Activated naive CD4-positive, alpha-beta T cell treated with anti-CD3 and anti-CD28 coated beads, Interleukin-2, amount 50 U/mL, for 24 hours (primary cell): Measurements from ENCODE around the gene CDC14B.
"Not testable (repeated sequence)": the region's sequence is repeated elsewhere in the genome, so short reads cannot be mapped to it uniquely, and the experiment has no call there.

Experiments
- H3K27ac Mint-ChIP-seq: one replicate; pipeline ENCODE4 v1.8.0; 2021; ENCODE audit warnings: mild to moderate bottlenecking, mixed read lengths
- H3K27me3 Mint-ChIP-seq: one replicate; pipeline ENCODE4 v1.8.0; 2021; ENCODE audit warnings: mixed read lengths
- H3K36me3 Mint-ChIP-seq: one replicate; pipeline ENCODE4 v1.8.0; 2021; ENCODE audit warnings: mixed read lengths
- H3K4me1 Mint-ChIP-seq: one replicate; pipeline ENCODE4 v1.8.0; 2021; ENCODE audit warnings: mixed read lengths
- H3K4me3 Mint-ChIP-seq: one replicate; pipeline ENCODE4 v1.8.0; 2021; ENCODE audit warnings: mild to moderate bottlenecking, mixed read lengths
- H3K9me3 Mint-ChIP-seq: one replicate; pipeline ENCODE4 v1.8.0; 2021; ENCODE audit warnings: mixed read lengths

The CDC14B gene

GRCh38 chr9:96509848-96510247 is 109.8 kb downstream of the CDC14B start:
- Mint-ChIP-seq H3K27ac (peak overlapping the region; percentile 65), H3K27me3 (no peaks in the 10 kb centered on the region), H3K9me3 (no peaks in the 10 kb centered on the region), H3K4me3 (no peak overlapping the region), H3K4me1 (peaks cover 7% of the 10 kb centered on the region), H3K36me3 (peaks cover 3% of the 10 kb centered on the region)

GRCh38 chr9:96509026-96509425 is 110.6 kb downstream of the CDC14B start:
- H3K4me1 Mint-ChIP-seq = peaks cover 7% of the 10 kb centered on the region
- peaks cover 5% of the 10 kb centered on the region for H3K36me3 Mint-ChIP-seq
- H3K27me3 Mint-ChIP-seq = peaks cover 1% of the 10 kb centered on the region
- H3K4me3 Mint-ChIP-seq = no peak overlapping the region
- H3K27ac Mint-ChIP-seq = no peak overlapping the region
- H3K9me3 Mint-ChIP-seq = no peaks in the 10 kb centered on the region

GRCh38 chr9:96508227-96508940 is 111.3 kb downstream of the CDC14B start:
- Mint-ChIP-seq H3K4me3 (no peak overlapping the region), H3K4me1 (peaks cover 7% of the 10 kb centered on the region), H3K27ac (no peak overlapping the region), H3K27me3 (peaks cover 1% of the 10 kb centered on the region), H3K36me3 (peaks cover 10% of the 10 kb centered on the region), H3K9me3 (no peaks in the 10 kb centered on the region)

- H3K4me3 Mint-ChIP-seq = no peak overlapping the region
- peaks cover 1% of the 10 kb centered on the region for H3K27me3 Mint-ChIP-seq
- peaks cover 7% of the 10 kb centered on the region for H3K4me1 Mint-ChIP-seq
- no peak overlapping the region for H3K27ac Mint-ChIP-seq
- no peaks in the 10 kb centered on the region for H3K9me3 Mint-ChIP-seq
- peaks cover 10% of the 10 kb centered on the region for H3K36me3 Mint-ChIP-seq
Measured at GRCh38 chr9:96505316-96505991, 114.2 kb downstream of the CDC14B start.

- Mint-ChIP-seq H3K9me3 (no peaks in the 10 kb centered on the region), H3K36me3 (peaks cover 10% of the 10 kb centered on the region), H3K27me3 (peaks cover 1% of the 10 kb centered on the region), H3K4me3 (no peak overlapping the region), H3K4me1 (no peaks in the 10 kb centered on the region), H3K27ac (no peak overlapping the region)
Measured at GRCh38 chr9:96503918-96504317, 115.7 kb downstream of the CDC14B start.

GRCh38 chr9:96503374-96503748 is 116.3 kb downstream of the CDC14B start:
- H3K27me3 Mint-ChIP-seq, H3K4me1 Mint-ChIP-seq, H3K36me3 Mint-ChIP-seq, H3K27ac Mint-ChIP-seq, H3K4me3 Mint-ChIP-seq, H3K9me3 Mint-ChIP-seq: not testable (repeated sequence)

- Mint-ChIP-seq H3K4me1 (no peaks in the 10 kb centered on the region), H3K27ac (no peak overlapping the region), H3K27me3 (peaks cover 1% of the 10 kb centered on the region), H3K9me3 (no peaks in the 10 kb centered on the region), H3K4me3 (no peak overlapping the region), H3K36me3 (peaks cover 7% of the 10 kb centered on the region)
Measured at GRCh38 chr9:96502539-96503373, 116.9 kb downstream of the CDC14B start.

GRCh38 chr9:96501633-96502538 is 117.8 kb downstream of the CDC14B start:
- Mint-ChIP-seq H3K9me3 (no peaks in the 10 kb centered on the region), H3K27me3 (peaks cover 1% of the 10 kb centered on the region), H3K27ac (no peak overlapping the region), H3K36me3 (peaks cover 7% of the 10 kb centered on the region), H3K4me1 (no peaks in the 10 kb centered on the region), H3K4me3 (no peak overlapping the region)

GRCh38 chr9:96500696-96501632 is 118.7 kb downstream of the CDC14B start:
- H3K4me3 Mint-ChIP-seq = no peak overlapping the region
- no peak overlapping the region for H3K27ac Mint-ChIP-seq
- H3K4me1 Mint-ChIP-seq = no peaks in the 10 kb centered on the region
- no peaks in the 10 kb centered on the region for H3K9me3 Mint-ChIP-seq
- peaks cover 1% of the 10 kb centered on the region for H3K27me3 Mint-ChIP-seq
- H3K36me3 Mint-ChIP-seq = peaks cover 7% of the 10 kb centered on the region

- no peaks in the 10 kb centered on the region for H3K9me3 Mint-ChIP-seq
- peaks cover 6% of the 10 kb centered on the region for H3K36me3 Mint-ChIP-seq
- peaks cover under 1% of the 10 kb centered on the region for H3K27me3 Mint-ChIP-seq
Measured at GRCh38 chr9:96499257-96499656, 120.4 kb downstream of the CDC14B start.

GRCh38 chr9:96498796-96499195 is 120.8 kb downstream of the CDC14B start:
- Mint-ChIP-seq H3K27me3 (no peaks in the 10 kb centered on the region), H3K27ac (no peak overlapping the region), H3K9me3 (no peaks in the 10 kb centered on the region), H3K4me1 (no peaks in the 10 kb centered on the region), H3K4me3 (no peak overlapping the region), H3K36me3 (peaks cover 3% of the 10 kb centered on the region)

More at GRCh38 chr9:96499257-96499656, 120.4 kb downstream of the CDC14B start:
- Mint-ChIP-seq H3K27ac (no peak overlapping the region), H3K4me3 (no peak overlapping the region), H3K4me1 (no peaks in the 10 kb centered on the region)

- Mint-ChIP-seq H3K27ac (no peak overlapping the region), H3K4me1 (no peaks in the 10 kb centered on the region), H3K9me3 (no peaks in the 10 kb centered on the region), H3K27me3 (no peaks in the 10 kb centered on the region), H3K36me3 (no peaks in the 10 kb centered on the region), H3K4me3 (no peak overlapping the region)
Measured at GRCh38 chr9:96497117-96497399, 122.6 kb downstream of the CDC14B start.

- Mint-ChIP-seq H3K9me3 (no peaks in the 10 kb centered on the region), H3K4me3 (no peak overlapping the region), H3K36me3 (peaks cover 2% of the 10 kb centered on the region), H3K4me1 (peaks cover 4% of the 10 kb centered on the region), H3K27me3 (no peaks in the 10 kb centered on the region), H3K27ac (no peak overlapping the region)
Measured at GRCh38 chr9:96496368-96497116, 123.1 kb downstream of the CDC14B start.

GRCh38 chr9:96495341-96495740 is 124.3 kb downstream of the CDC14B start:
- H3K4me3 Mint-ChIP-seq = no peak overlapping the region
- H3K27ac Mint-ChIP-seq = no peak overlapping the region
- H3K9me3 Mint-ChIP-seq = no peaks in the 10 kb centered on the region
- H3K27me3 Mint-ChIP-seq = no peaks in the 10 kb centered on the region
- peaks cover 2% of the 10 kb centered on the region for H3K36me3 Mint-ChIP-seq
- H3K4me1 Mint-ChIP-seq = peaks cover 8% of the 10 kb centered on the region
